Parathyroid adenoma (tissue), 2 donors: ENCODE measurements around the gene SLC35D3.

Experiments used
- H2AFZ ChIP-seq: fragments of 300-600 bp; sonication (generic); one replicate; pipeline ENCODE4 v1.7.0; 2017; ENCODE audit warnings: antibody characterized with exemption, mild to moderate bottlenecking
- H3K27ac ChIP-seq: fragments of 300-600 bp; sonication (generic); one replicate; pipeline ENCODE4 v1.7.0; 2017
- H3K27me3 ChIP-seq: fragments of 300-600 bp; sonication (generic); one replicate; pipeline ENCODE4 v1.7.0; 2017; ENCODE audit warnings: low read length; ENCODE audit not compliant: control insufficient read depth, insufficient read depth
- H3K36me3 ChIP-seq: fragments of 300-600 bp; sonication (generic); one replicate; pipeline ENCODE4 v1.7.0; 2017; ENCODE audit warnings: low read length; ENCODE audit not compliant: control insufficient read depth, insufficient read depth
- H3K4me1 ChIP-seq: fragments of 300-600 bp; sonication (generic); one replicate; pipeline ENCODE4 v1.7.0; 2017; ENCODE audit warnings: control low read depth
- H3K4me2 ChIP-seq: fragments of 300-600 bp; sonication (generic); one replicate; pipeline ENCODE4 v1.7.0; 2017; ENCODE audit warnings: low read length
- H3K4me3 ChIP-seq: fragments of 300-600 bp; sonication (generic); one replicate; pipeline ENCODE4 v1.7.0; 2017; ENCODE audit warnings: low read depth, low read length
- H3K79me2 ChIP-seq: fragments of 300-600 bp; sonication (generic); one replicate; pipeline ENCODE4 v1.7.0; 2017; ENCODE audit warnings: control low read depth
- H3K9ac ChIP-seq: fragments of 300-600 bp; sonication (generic); one replicate; pipeline ENCODE4 v1.7.0; 2017; ENCODE audit warnings: mild to moderate bottlenecking
- H3K9me3 ChIP-seq: fragments of 300-600 bp; sonication (generic); one replicate; pipeline ENCODE4 v1.7.0; 2017; ENCODE audit warnings: low read length; ENCODE audit not compliant: control insufficient read depth
- CTCF ChIP-seq: fragments of 300-600 bp; sonication (generic); IDR thresholded peaks from one replicate; pipeline ENCODE4 v1.7.0; 2017; ENCODE audit warnings: antibody characterized with exemption, mild to moderate bottlenecking
- donor health status: primary hyperparathyroidism.

The SLC35D3 gene

GRCh38 chr6:136887953-136888352 is 34.1 kb upstream of the SLC35D3 start:
- Histone ChIP-seq H3K9ac (no peak overlapping the region), H3K4me2 (no peak overlapping the region), H3K36me3 (no peaks in the 10 kb centered on the region), H3K79me2 (no peaks in the 10 kb centered on the region), H3K27me3 (no peaks in the 10 kb centered on the region), H3K4me3 (no peak overlapping the region), H3K4me1 (no peaks in the 10 kb centered on the region), H2AFZ (no peak overlapping the region), H3K9me3 (no peaks in the 10 kb centered on the region), H3K27ac (no peak overlapping the region)
- TF ChIP-seq CTCF: no peak

- Histone ChIP-seq H3K4me1 (no peaks in the 10 kb centered on the region), H3K27ac (no peak overlapping the region), H3K4me3 (no peak overlapping the region), H3K9ac (no peak overlapping the region), H3K27me3 (no peaks in the 10 kb centered on the region), H3K9me3 (no peaks in the 10 kb centered on the region), H3K36me3 (no peaks in the 10 kb centered on the region), H3K79me2 (no peaks in the 10 kb centered on the region), H3K4me2 (no peak overlapping the region), H2AFZ (no peak overlapping the region)
- no peak for TF ChIP-seq CTCF
These were observed 32.6 kb upstream of the SLC35D3 start for GRCh38 chr6:136889271-136890193.

GRCh38 chr6:136890194-136890839 is 31.8 kb upstream of the SLC35D3 start:
- no peak overlapping the region for H3K27ac ChIP-seq
- no peak overlapping the region for H3K4me2 ChIP-seq
- no peak for TF ChIP-seq CTCF
- no peak overlapping the region for H3K9ac ChIP-seq
- H3K79me2 ChIP-seq: no peaks in the 10 kb centered on the region
- H3K27me3 ChIP-seq: no peaks in the 10 kb centered on the region
- H2AFZ ChIP-seq: no peak overlapping the region
- no peaks in the 10 kb centered on the region for H3K36me3 ChIP-seq
- no peaks in the 10 kb centered on the region for H3K9me3 ChIP-seq
- no peak overlapping the region for H3K4me3 ChIP-seq
- H3K4me1 ChIP-seq: no peaks in the 10 kb centered on the region

- Histone ChIP-seq H3K36me3 (no peaks in the 10 kb centered on the region), H3K9me3 (no peaks in the 10 kb centered on the region), H3K9ac (no peak overlapping the region), H3K4me1 (no peaks in the 10 kb centered on the region), H3K4me2 (no peak overlapping the region), H2AFZ (no peak overlapping the region), H3K27ac (no peak overlapping the region), H3K27me3 (no peaks in the 10 kb centered on the region), H3K4me3 (no peak overlapping the region), H3K79me2 (no peaks in the 10 kb centered on the region)
- TF ChIP-seq CTCF: no peak
These were observed 31.1 kb upstream of the SLC35D3 start for GRCh38 chr6:136890986-136891385.
